Activated CD4-positive, alpha-beta T cell treated with anti-CD3 and anti-CD28 coated beads for 36 hours (primary cell): ENCODE data around the gene ADPRS. TPM values are rescaled to one million over a fixed set of nuclear protein-coding genes. Genes with fewer than 3 reads are reported as not detected.

Source experiments
- ATAC-seq: fragments of 200-7000 bp; cut with Tn5 transposase; one replicate; pipeline ENCODE4 v1.10.0; 2021; ENCODE audit warnings: mild to moderate bottlenecking, moderate library complexity
- CTCF ChIA-PET: fragments of 350-600 bp; sonication (Branson Sonifier 250); formaldehyde crosslinking; loops from one replicate; lab custom pipeline; 2021; ENCODE audit warnings: antibody characterized with exemption; lab: Charles Lee
- POLR2A ChIA-PET: fragments of 350-600 bp; sonication (Branson Sonifier 250); formaldehyde crosslinking; loops from one replicate; lab custom pipeline; 2021; ENCODE audit warnings: antibody characterized with exemption, inconsistent platforms; lab: Charles Lee
- DNase-seq: peaks from one replicate; pipeline ENCODE4 v3.0.0-alpha.2; 2020
- H3K27ac Mint-ChIP-seq: one replicate; pipeline ENCODE4 v1.8.0; 2021; ENCODE audit warnings: mixed read lengths
- H3K27me3 Mint-ChIP-seq: one replicate; pipeline ENCODE4 v1.8.0; 2021; ENCODE audit warnings: mixed read lengths
- H3K36me3 Mint-ChIP-seq: one replicate; pipeline ENCODE4 v1.8.0; 2021; ENCODE audit warnings: low read depth, mixed read lengths
- H3K4me1 Mint-ChIP-seq: one replicate; pipeline ENCODE4 v1.8.0; 2021; ENCODE audit warnings: mixed read lengths
- H3K4me3 Mint-ChIP-seq: one replicate; pipeline ENCODE4 v1.8.0; 2021; ENCODE audit warnings: mild to moderate bottlenecking, moderate library complexity, mixed read lengths
- H3K9me3 Mint-ChIP-seq: one replicate; pipeline ENCODE4 v1.8.0; 2021; ENCODE audit warnings: low read depth, mixed read lengths
- intact Hi-C, 2 experiments: fragments of 100-400 bp; cut with DNase I in 1 of 2; cut with micrococcal nuclease in 1 of 2; formaldehyde crosslinking; loops; one replicate each; pipeline versions ENCODE4 v1.14.2 to v1.15.1; 2022 to 2024; cut with DNase I, micrococcal nuclease
- total RNA-seq, 2 experiments: library from RNA; stranded (reverse); gene quantifications; one replicate each; pipeline ENCODE4 v1.2.3, GENCODE V29; 2021

Gene ADPRS
- total RNA-seq, 2 experiments from 2014 or later = 34.0 to 43.9 TPM

- Mint-ChIP-seq H3K27me3 (no peaks in the 10 kb centered on the region), H3K9me3 (no peaks in the 10 kb centered on the region), H3K36me3 (peaks cover 13% of the 10 kb centered on the region), H3K4me1 (peaks cover 2% of the 10 kb centered on the region), H3K27ac (peak overlapping the region; percentile 31), H3K4me3 (no peak overlapping the region)
- ATAC-seq (no peak), DNase-seq (peak; percentile 33)
- ChIA-PET CTCF (interaction anchor here (0.6 to 2.2 kb wide), 9 partner anchors 10 to 282 kb away, joined by 3 to 9 read pairs (median 4); no protein-coding TSS in a partner anchor), POLR2A (interaction anchor here (0.6 kb wide), 1 partner anchor 53 kb away, joined by 6 read pairs; the partner anchor contains the start of gene TRAPPC3)
- intact Hi-C loops = no loop called here
Observed at GRCh38 chr1:36096500-36097432, 8.1 kb downstream of the ADPRS start.

DNA sequence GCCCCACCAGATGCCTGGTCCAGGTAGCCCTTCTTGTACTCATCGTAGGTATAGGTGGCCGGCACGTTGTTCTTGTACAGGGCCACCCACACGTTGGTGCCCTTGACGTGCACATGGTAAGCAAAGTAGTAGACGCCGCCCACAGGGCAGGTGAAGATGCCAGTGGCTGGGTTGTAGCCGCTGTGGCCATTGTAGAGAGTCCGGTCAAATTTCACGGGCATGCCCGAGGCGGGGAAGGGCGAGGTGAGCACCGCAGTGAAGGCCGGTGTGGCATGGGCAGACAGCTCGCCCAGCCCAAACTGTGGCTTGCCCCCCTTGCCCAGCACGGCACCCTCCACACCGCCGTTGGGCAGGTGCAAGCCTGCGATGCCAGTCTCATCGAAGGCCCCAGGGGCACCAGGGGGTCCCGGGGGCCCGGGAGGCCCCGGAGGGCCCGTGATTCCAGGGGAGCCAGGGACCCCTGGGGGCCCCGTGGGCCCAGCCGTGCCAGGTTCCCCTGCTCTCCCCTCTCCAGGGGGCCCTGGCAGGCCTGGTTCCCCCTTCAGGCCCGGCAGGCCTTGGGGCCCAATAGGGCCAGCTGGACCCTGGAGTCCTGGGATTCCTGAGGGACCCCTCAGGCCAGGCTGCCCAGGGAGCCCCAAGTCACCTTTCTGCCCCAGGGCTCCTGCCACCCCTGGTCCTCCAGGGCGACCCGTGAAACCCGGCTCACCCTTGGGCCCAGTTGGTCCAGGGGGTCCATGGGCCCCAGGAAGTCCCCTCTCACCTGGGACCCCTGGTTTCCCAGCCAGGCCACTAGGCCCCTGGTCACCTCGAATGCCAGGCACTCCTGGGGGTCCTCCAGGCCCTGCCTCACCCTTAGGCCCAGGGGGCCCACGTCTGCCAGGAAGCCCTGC lies 9.2 kb downstream of the ADPRS start:
- Mint-ChIP-seq H3K9me3 (no peaks in the 10 kb centered on the region), H3K36me3 (peaks cover 6% of the 10 kb centered on the region), H3K4me1 (no peaks in the 10 kb centered on the region), H3K4me3 (no peak overlapping the region), H3K27ac (no peak overlapping the region), H3K27me3 (no peaks in the 10 kb centered on the region)
- intact Hi-C loops = no loop called here
- ATAC-seq = no peak
- no peak for DNase-seq
- ChIA-PET POLR2A (no interaction called here), CTCF (interaction anchor here (0.7 to 2.0 kb wide), 6 partner anchors 39 to 280 kb away, joined by 3 to 7 read pairs (median 3); partner anchors contain the start of gene TRAPPC3)

DNA sequence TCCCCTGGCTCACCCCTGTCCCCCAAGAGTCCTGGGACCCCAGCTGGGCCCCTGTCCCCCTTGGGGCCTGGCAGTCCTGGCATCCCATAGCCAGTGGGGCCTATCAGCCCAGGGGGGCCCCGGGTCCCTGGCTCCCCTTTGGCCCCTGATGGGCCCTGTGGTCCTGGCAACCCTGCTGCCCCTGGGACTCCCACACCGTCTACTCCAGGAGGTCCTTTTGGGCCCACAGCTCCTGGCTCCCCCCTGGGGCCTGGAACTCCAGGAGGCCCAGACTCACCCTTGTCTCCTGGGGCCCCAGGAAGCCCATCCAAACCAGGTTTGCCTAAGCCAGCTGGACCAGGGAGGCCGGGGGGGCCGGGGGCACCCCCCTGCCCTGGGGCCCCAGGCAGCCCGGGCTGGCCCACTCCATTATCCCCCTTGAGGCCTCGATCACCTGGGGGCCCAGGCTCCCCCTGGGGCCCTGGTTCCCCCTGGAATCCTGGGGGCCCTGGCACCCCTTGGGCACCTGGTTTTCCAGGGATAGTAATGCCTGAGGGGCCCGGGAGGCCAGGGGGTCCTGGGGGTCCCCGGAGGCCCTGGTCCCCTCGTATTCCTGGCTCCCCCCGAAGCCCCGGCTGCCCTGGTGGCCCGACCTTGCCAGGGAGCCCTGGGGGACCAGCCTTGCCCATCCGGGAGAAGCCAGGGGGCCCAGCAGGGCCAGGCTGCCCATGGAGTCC lies 10.1 kb downstream of the ADPRS start:
- no peak overlapping the region for H3K4me3 Mint-ChIP-seq
- intact Hi-C loops = loop anchor here (1.0 kb wide), 6 partner anchors 35 to 322 kb away; partner anchors contain the start of gene TRAPPC3 (in 1 of the 2)

GRCh38 chr1:36099681-36100341 lies 11.1 kb downstream of the ADPRS start:
- POLR2A ChIA-PET = no interaction called here
- intact Hi-C loops = loop anchor here (1.0 kb wide), 6 partner anchors 34 to 321 kb away; partner anchors contain the start of gene TRAPPC3 (in 1 of the 2)

More for the DNA sequence above, 10.1 kb downstream of the ADPRS start:
- no peaks in the 10 kb centered on the region for H3K9me3 Mint-ChIP-seq
- ChIA-PET CTCF (interaction anchor here (1.1 to 1.2 kb wide), 2 partner anchors 50 to 252 kb away, joined by 3 read pairs; partner anchors contain the start of gene TRAPPC3), POLR2A (no interaction called here)
- ATAC-seq (no peak), DNase-seq (no peak)
- no peaks in the 10 kb centered on the region for H3K27me3 Mint-ChIP-seq
- no peaks in the 10 kb centered on the region for H3K4me1 Mint-ChIP-seq
- peaks cover 2% of the 10 kb centered on the region for H3K36me3 Mint-ChIP-seq
- H3K27ac Mint-ChIP-seq = no peak overlapping the region

GRCh38 chr1:36100376-36100775 lies 11.7 kb downstream of the ADPRS start:
- POLR2A ChIA-PET = no interaction called here
- no peak overlapping the region for H3K27ac Mint-ChIP-seq
- intact Hi-C loops = no loop called here

More at GRCh38 chr1:36099681-36100341, 11.1 kb downstream of the ADPRS start:
- CTCF ChIA-PET = interaction anchor here (0.6 to 3.3 kb wide), 11 partner anchors 10 to 322 kb away, joined by 3 to 15 read pairs (median 3); partner anchors contain the start of genes MAP7D1 and TRAPPC3
- peak; percentile 95 for ATAC-seq
- no peak overlapping the region for H3K4me3 Mint-ChIP-seq
- no peaks in the 10 kb centered on the region for H3K4me1 Mint-ChIP-seq
- peak overlapping the region; percentile 10 for H3K27ac Mint-ChIP-seq
- DNase-seq = peak; percentile 87
- no peaks in the 10 kb centered on the region for H3K9me3 Mint-ChIP-seq
- peaks cover 2% of the 10 kb centered on the region for H3K36me3 Mint-ChIP-seq
- no peaks in the 10 kb centered on the region for H3K27me3 Mint-ChIP-seq

DNA sequence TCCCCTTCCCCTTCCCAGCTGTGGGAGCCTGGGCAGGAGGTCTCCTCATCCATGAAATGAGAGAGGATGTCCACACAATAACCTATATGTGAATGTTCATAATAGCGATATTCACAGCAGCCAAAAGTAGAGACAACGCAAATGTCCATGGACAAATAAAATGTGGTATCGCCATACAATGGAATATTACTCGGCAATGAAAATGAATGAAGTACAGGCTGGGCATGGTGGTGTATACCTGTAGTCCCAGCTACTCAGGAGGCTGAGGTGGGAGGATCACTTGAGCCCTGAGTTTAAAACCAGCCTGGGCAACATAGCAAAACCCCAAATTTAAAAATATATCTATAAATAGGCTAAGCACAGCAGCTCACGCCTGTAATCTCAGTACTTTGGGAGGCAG lies 12.9 kb downstream of the ADPRS start:
- Mint-ChIP-seq H3K4me1 (no peaks in the 10 kb centered on the region), H3K4me3 (no peak overlapping the region), H3K27ac (no peak overlapping the region), H3K36me3 (no peaks in the 10 kb centered on the region), H3K27me3 (no peaks in the 10 kb centered on the region), H3K9me3 (no peaks in the 10 kb centered on the region)
- intact Hi-C loops = no loop called here
- ChIA-PET POLR2A (interaction anchor here (0.6 kb wide), 1 partner anchor 12 kb away, joined by 5 read pairs; no protein-coding TSS in a partner anchor), CTCF (interaction anchor here (0.8 to 3.3 kb wide), 6 partner anchors 31 to 184 kb away, joined by 3 to 28 read pairs (median 7); partner anchors contain the start of gene TRAPPC3)
- DNase-seq = no peak
- no peak for ATAC-seq

More at GRCh38 chr1:36100376-36100775, 11.7 kb downstream of the ADPRS start:
- H3K4me1 Mint-ChIP-seq = no peaks in the 10 kb centered on the region
- ATAC-seq (no peak), DNase-seq (no peak)
- CTCF ChIA-PET = interaction anchor here (0.6 to 3.3 kb wide), 11 partner anchors 11 to 322 kb away, joined by 3 to 15 read pairs (median 3); partner anchors contain the start of genes MAP7D1 and TRAPPC3
- no peaks in the 10 kb centered on the region for H3K9me3 Mint-ChIP-seq
- no peak overlapping the region for H3K4me3 Mint-ChIP-seq
- H3K27me3 Mint-ChIP-seq = no peaks in the 10 kb centered on the region
- peaks cover 2% of the 10 kb centered on the region for H3K36me3 Mint-ChIP-seq

GRCh38 chr1:36106269-36106668 lies 17.6 kb downstream of the ADPRS start:
- H3K36me3 Mint-ChIP-seq = no peaks in the 10 kb centered on the region
- ChIA-PET POLR2A (no interaction called here), CTCF (interaction anchor here (0.6 to 1.3 kb wide), 4 partner anchors 26 to 1754 kb away, joined by 3 to 4 read pairs (median 3); no protein-coding TSS in a partner anchor)
- ATAC-seq = no peak
- H3K9me3 Mint-ChIP-seq = no peaks in the 10 kb centered on the region
- peaks cover 15% of the 10 kb centered on the region for H3K4me1 Mint-ChIP-seq
- H3K27me3 Mint-ChIP-seq = no peaks in the 10 kb centered on the region
- H3K27ac Mint-ChIP-seq = no peak overlapping the region
- no peak for DNase-seq
- H3K4me3 Mint-ChIP-seq = no peak overlapping the region
- intact Hi-C loops = no loop called here

DNA sequence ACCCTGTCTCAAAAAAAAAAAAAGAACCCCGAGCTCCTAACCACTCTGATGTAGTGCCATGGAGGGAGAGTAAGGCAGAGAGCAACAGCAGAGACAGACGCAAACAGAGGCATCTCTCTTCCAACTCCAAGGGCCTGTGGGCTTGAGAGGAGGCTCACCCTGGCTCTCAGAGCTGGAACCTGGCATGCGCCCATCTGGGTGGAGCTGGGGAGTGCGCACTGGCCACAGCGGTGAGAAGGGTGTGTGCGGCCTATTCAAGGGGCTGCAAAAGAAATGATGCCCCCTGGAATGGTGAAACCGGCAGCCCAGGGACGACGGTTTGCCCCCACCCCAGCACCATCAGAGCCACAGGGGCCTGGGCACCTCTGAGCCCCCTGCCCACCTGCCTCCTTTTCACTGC lies 18.7 kb downstream of the ADPRS start:
- no peak for ATAC-seq
- DNase-seq = no peak
- Mint-ChIP-seq H3K27me3 (no peaks in the 10 kb centered on the region), H3K4me1 (peaks cover 17% of the 10 kb centered on the region), H3K27ac (no peak overlapping the region), H3K4me3 (no peak overlapping the region), H3K36me3 (no peaks in the 10 kb centered on the region), H3K9me3 (no peaks in the 10 kb centered on the region)
- POLR2A ChIA-PET = no interaction called here
- intact Hi-C loops = no loop called here
- CTCF ChIA-PET = interaction anchor here (0.5 to 1.3 kb wide), 4 partner anchors 10 to 279 kb away, joined by 3 to 5 read pairs (median 3); no protein-coding TSS in a partner anchor

DNA sequence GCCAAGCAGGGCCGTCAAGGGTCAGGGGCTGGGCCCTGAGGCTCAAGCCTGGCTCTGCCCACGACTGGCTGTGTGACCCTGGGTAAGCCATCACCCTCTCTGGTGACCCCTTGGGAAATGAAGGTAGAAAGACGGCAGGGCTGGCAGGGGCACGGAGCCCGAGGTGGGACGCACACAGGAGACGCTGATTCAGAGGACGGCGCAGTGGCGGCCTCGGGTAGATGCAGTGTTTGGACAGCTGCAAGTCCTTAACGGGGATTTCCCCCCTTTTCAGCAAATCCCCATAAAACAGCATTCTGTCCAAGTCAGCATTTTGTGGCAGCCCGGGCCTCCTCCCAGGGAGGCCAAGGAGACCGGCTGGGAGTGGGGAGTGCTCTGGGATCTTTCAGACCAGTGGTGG lies 19.6 kb downstream of the ADPRS start:
- intact Hi-C loops = no loop called here
- H3K9me3 Mint-ChIP-seq = no peaks in the 10 kb centered on the region
- ChIA-PET CTCF (interaction anchor here (0.9 kb wide), 1 partner anchor 9 kb away, joined by 5 read pairs; no protein-coding TSS in a partner anchor), POLR2A (no interaction called here)
- no peak overlapping the region for H3K4me3 Mint-ChIP-seq
- no peak overlapping the region for H3K27ac Mint-ChIP-seq
- H3K36me3 Mint-ChIP-seq = no peaks in the 10 kb centered on the region
- ATAC-seq = no peak
- H3K27me3 Mint-ChIP-seq = no peaks in the 10 kb centered on the region
- no peak for DNase-seq
- H3K4me1 Mint-ChIP-seq = peaks cover 17% of the 10 kb centered on the region
